HUES64 (cell line): Measurements from ENCODE around the gene KIAA0930.

Source experiments
- H3K27ac ChIP-seq: 2 replicates; pipeline ENCODE4 v1.7.0; 2013; ENCODE audit warnings: low read depth, low read length, inconsistent platforms
- H3K27me3 ChIP-seq: 2 replicates; pipeline ENCODE4 v1.6.1; 2013; ENCODE audit warnings: mild to moderate bottlenecking, low read length; ENCODE audit not compliant: insufficient read depth
- H3K36me3 ChIP-seq: 2 replicates; pipeline ENCODE4 v1.6.1; 2013; ENCODE audit warnings: mild to moderate bottlenecking, low read length; ENCODE audit not compliant: insufficient read depth
- H3K4me1 ChIP-seq: 2 replicates; pipeline ENCODE4 v1.6.1; 2013; ENCODE audit warnings: mild to moderate bottlenecking, low read length, moderate library complexity; ENCODE audit not compliant: insufficient read depth
- H3K4me3 ChIP-seq: 2 replicates; pipeline ENCODE4 v1.5.1; 2013; ENCODE audit warnings: mild to moderate bottlenecking, low read length, moderate library complexity
- H3K9ac ChIP-seq: 2 replicates; pipeline ENCODE4 v1.6.1; 2013; ENCODE audit warnings: mild to moderate bottlenecking, low read depth, low read length
- H3K9me3 ChIP-seq: 2 replicates; pipeline ENCODE4 v1.6.1; 2013; ENCODE audit warnings: low read depth, low read length; ENCODE audit not compliant: insufficient read depth
- WGBS: fragments of 150-250, 120-280 bp; methylation state at CpG from one replicate; pipeline ENCODE4 v1.1.7; 2013; ENCODE audit warnings: missing lambda C conversion rate; 5-methylcytosine and 5-hydroxymethylcytosine counted together

Gene KIAA0930

GRCh38 chr22:45162531-45162930 is 78.2 kb downstream of the KIAA0930 start:
- peak overlapping the region; percentile 83 for H3K9ac ChIP-seq
- H3K4me3 ChIP-seq, result peak overlapping the region; percentile 80
- peaks cover 20% of the 10 kb centered on the region; the same call in 1 of the 2 replicates for H3K4me1 ChIP-seq
- no peaks in the 10 kb centered on the region for H3K27me3 ChIP-seq
- H3K27ac ChIP-seq, result peak overlapping the region; percentile 35; the same call in 1 of the 2 replicates
- H3K9me3 ChIP-seq, result no peaks in the 10 kb centered on the region
- 47% methylated on average over 19 of the region's 19 CpGs for WGBS
- H3K36me3 ChIP-seq, result peaks cover 26% of the 10 kb centered on the region

GRCh38 chr22:45159652-45160462 is 80.8 kb downstream of the KIAA0930 start:
- no peaks in the 10 kb centered on the region for H3K27me3 ChIP-seq
- H3K4me1 ChIP-seq, result peaks cover 14% of the 10 kb centered on the region; the same call in 1 of the 2 replicates
- no peak overlapping the region for H3K9ac ChIP-seq
- H3K9me3 ChIP-seq, result no peaks in the 10 kb centered on the region
- peaks cover 25% of the 10 kb centered on the region for H3K36me3 ChIP-seq
- 68% methylated on average over 5 of the region's 5 CpGs for WGBS
- no peak overlapping the region for H3K4me3 ChIP-seq
- no peak overlapping the region for H3K27ac ChIP-seq

- WGBS, result 88% methylated on average over 2 of the region's 3 CpGs
- Histone ChIP-seq H3K27ac (no peak overlapping the region), H3K9me3 (no peaks in the 10 kb centered on the region), H3K4me3 (no peak overlapping the region), H3K36me3 (peaks cover 25% of the 10 kb centered on the region), H3K27me3 (no peaks in the 10 kb centered on the region), H3K9ac (no peak overlapping the region), H3K4me1 (peaks cover 14% of the 10 kb centered on the region; the same call in 1 of the 2 replicates)
These were observed 82.8 kb downstream of the KIAA0930 start for GRCh38 chr22:45157907-45158306.

GRCh38 chr22:45155050-45155840 is 85.4 kb downstream of the KIAA0930 start:
- H3K27me3 ChIP-seq, result no peaks in the 10 kb centered on the region
- H3K9ac ChIP-seq, result no peak overlapping the region
- no peaks in the 10 kb centered on the region for H3K9me3 ChIP-seq
- H3K27ac ChIP-seq, result no peak overlapping the region
- peaks cover 34% of the 10 kb centered on the region for H3K36me3 ChIP-seq
- H3K4me1 ChIP-seq, result peaks cover 10% of the 10 kb centered on the region; the same call in 1 of the 2 replicates
- WGBS, result 84% methylated on average over 9 of the region's 9 CpGs
- H3K4me3 ChIP-seq, result no peak overlapping the region

- peaks cover 43% of the 10 kb centered on the region for H3K36me3 ChIP-seq
- no peaks in the 10 kb centered on the region for H3K9me3 ChIP-seq
- peaks cover 1% of the 10 kb centered on the region; the same call in 1 of the 2 replicates for H3K4me1 ChIP-seq
- 91% methylated on average over 3 of the region's 3 CpGs for WGBS
- no peak overlapping the region for H3K4me3 ChIP-seq
- no peak overlapping the region for H3K27ac ChIP-seq
- H3K9ac ChIP-seq, result no peak overlapping the region
- no peaks in the 10 kb centered on the region for H3K27me3 ChIP-seq
These were observed 86.3 kb downstream of the KIAA0930 start for GRCh38 chr22:45154383-45154782.

- WGBS, result 96% methylated on average over 6 of the region's 6 CpGs
- Histone ChIP-seq H3K9ac (no peak overlapping the region), H3K4me3 (no peak overlapping the region), H3K27me3 (no peaks in the 10 kb centered on the region), H3K27ac (no peak overlapping the region), H3K36me3 (peaks cover 35% of the 10 kb centered on the region), H3K9me3 (no peaks in the 10 kb centered on the region), H3K4me1 (no peaks in the 10 kb centered on the region)
These were observed 89.2 kb downstream of the KIAA0930 start for GRCh38 chr22:45151503-45151902.

GRCh38 chr22:45150139-45150538 is 90.6 kb downstream of the KIAA0930 start:
- WGBS, result 90% methylated on average over 2 of the region's 2 CpGs
- Histone ChIP-seq H3K36me3 (peaks cover 26% of the 10 kb centered on the region), H3K9me3 (no peaks in the 10 kb centered on the region), H3K4me1 (no peaks in the 10 kb centered on the region), H3K9ac (no peak overlapping the region), H3K4me3 (no peak overlapping the region), H3K27ac (no peak overlapping the region), H3K27me3 (no peaks in the 10 kb centered on the region)

GRCh38 chr22:45149671-45150070 is 91.0 kb downstream of the KIAA0930 start:
- Histone ChIP-seq H3K9ac (no peak overlapping the region), H3K36me3 (peaks cover 26% of the 10 kb centered on the region), H3K27ac (no peak overlapping the region), H3K4me3 (no peak overlapping the region), H3K4me1 (no peaks in the 10 kb centered on the region), H3K27me3 (no peaks in the 10 kb centered on the region), H3K9me3 (no peaks in the 10 kb centered on the region)
- 100% methylated on average over 1 of the region's 2 CpGs for WGBS

- Histone ChIP-seq H3K4me3 (no peak overlapping the region), H3K9me3 (peaks cover 4% of the 10 kb centered on the region; the same call in 1 of the 2 replicates), H3K27ac (no peak overlapping the region), H3K9ac (no peak overlapping the region), H3K27me3 (no peaks in the 10 kb centered on the region), H3K36me3 (peaks cover 14% of the 10 kb centered on the region), H3K4me1 (no peaks in the 10 kb centered on the region)
- WGBS, result 71% methylated on average over 1 of the region's 1 CpG
These were observed 95.8 kb downstream of the KIAA0930 start for GRCh38 chr22:45144916-45145315.

GRCh38 chr22:45142376-45142775 is 98.3 kb downstream of the KIAA0930 start:
- Histone ChIP-seq H3K36me3 (no peaks in the 10 kb centered on the region), H3K4me1 (no peaks in the 10 kb centered on the region), H3K27me3 (no peaks in the 10 kb centered on the region), H3K27ac (no peak overlapping the region), H3K9ac (no peak overlapping the region), H3K4me3 (no peak overlapping the region), H3K9me3 (peaks cover 4% of the 10 kb centered on the region; the same call in 1 of the 2 replicates)
- 78% methylated on average over 15 of the region's 15 CpGs for WGBS
